Panc1 (cell line): ENCODE results near the gene MAEA. TPM values are rescaled to one million over a fixed set of nuclear protein-coding genes. Genes with fewer than 3 reads are reported as not detected.

ENCODE experiments used
- ATAC-seq: fragments of 200-7000 bp; cut with Tn5 transposase; 2 replicates; pipeline ENCODE4 v1.9.1; 2020; ENCODE audit warnings: mild to moderate bottlenecking, moderate library complexity
- BruUV-seq: library from RNA; stranded (reverse); fragments of 400-500 nt; replicated peaks from 2 replicates; lab custom pipeline; 2021; lab: Mats Ljungman, UMichigan
- CTCF ChIA-PET: fragments of 300-600 bp; sonication (Branson Sonifier 250); formaldehyde crosslinking; loops from one replicate; lab custom pipeline; 2022; ENCODE audit warnings: antibody characterized with exemption; lab: Charles Lee
- POLR2A ChIA-PET: fragments of 300-600 bp; sonication (Branson Sonifier 250); formaldehyde crosslinking; loops from one replicate; lab custom pipeline; 2022; ENCODE audit warnings: antibody characterized with exemption; lab: Charles Lee
- DNase-seq: peaks from one replicate; pipeline ENCODE4 v3.0.0-alpha.2; 2010; ENCODE audit warnings: low read depth, low spot score
- H3K27ac ChIP-seq: 2 replicates; pipeline ENCODE4 v1.5.1; 2011; ENCODE audit warnings: mild to moderate bottlenecking, low read length, inconsistent platforms
- H3K27me3 ChIP-seq: fragments of 200-500 bp; sonication (Bioruptor generic); 2 replicates; pipeline ENCODE4 v1.6.0; 2014; ENCODE audit warnings: low read length, inconsistent platforms; ENCODE audit not compliant: control insufficient read depth, insufficient read depth
- H3K36me3 ChIP-seq: fragments of 200-500 bp; sonication (Bioruptor generic); 2 replicates; pipeline ENCODE4 v1.5.1; 2014; ENCODE audit warnings: inconsistent platforms, mild to moderate bottlenecking, low read length, moderate library complexity; ENCODE audit not compliant: control insufficient read depth, insufficient read depth
- H3K4me1 ChIP-seq: 2 replicates; pipeline ENCODE4 v1.5.1; 2011; ENCODE audit warnings: inconsistent platforms, mild to moderate bottlenecking, low read length, moderate library complexity; ENCODE audit not compliant: control insufficient read depth, insufficient read depth
- H3K4me3 ChIP-seq, 2 experiments: 2 replicates each; pipeline ENCODE4 v1.5.1; 2011 to 2012; ENCODE audit warnings: low read depth in 2 of 2, low read length in 2 of 2, mild to moderate bottlenecking in 2 of 2, inconsistent platforms in 1 of 2, moderate library complexity in 1 of 2
- H3K9me3 ChIP-seq: fragments of 200-500 bp; sonication (Bioruptor generic); 2 replicates; pipeline ENCODE4 v1.5.1; 2014; ENCODE audit warnings: low read depth, mild to moderate bottlenecking, inconsistent platforms, low read length, moderate library complexity; ENCODE audit not compliant: control insufficient read depth, insufficient read depth
- POLR2AphosphoS5 ChIP-seq: IDR thresholded peaks from 2 replicates; pipeline ENCODE4 v1.6.1; 2012; ENCODE audit warnings: mild to moderate bottlenecking, low read depth, low read length, moderate library complexity
- SIN3A ChIP-seq: IDR thresholded peaks from 2 replicates; pipeline ENCODE4 v1.6.1; 2012; ENCODE audit warnings: low read depth, mild to moderate bottlenecking, low read length, moderate library complexity, borderline replicate concordance; ENCODE audit not compliant: insufficient read depth
- TCF7L2 ChIP-seq: IDR thresholded peaks from 2 replicates; pipeline ENCODE4 v1.6.1; 2011; ENCODE audit warnings: mild to moderate bottlenecking, low read depth, low read length, inconsistent platforms
- in situ Hi-C: cut with HindIII; loops from 2 replicates; pipeline ENCODE4 v1.10.0; 2016; ENCODE audit warnings: low sequenced_read_pairs, low pct_unique_long_range_greater_than_20kb
- intact Hi-C: fragments of 100-400 bp; cut with micrococcal nuclease; formaldehyde crosslinking; loops from one replicate; pipeline ENCODE4 v1.10.0; 2022; ENCODE audit not compliant: unreplicated experiment
- total RNA-seq: library from RNA; stranded (reverse); gene quantifications from one replicate; pipeline ENCODE4 v1.2.1, GENCODE V29; 2021; ENCODE audit not compliant: unreplicated experiment
- TF ChIP-seq, protein P1 (sequence below): fragments of 450-650 bp; IDR thresholded peaks from 2 replicates; pipeline ENCODE4 v1.5.1; 2017; ENCODE audit warnings: mild to moderate bottlenecking
- TF ChIP-seq, protein P2 (sequence below), 2 experiments: IDR thresholded peaks; 2 replicates each; pipeline ENCODE4 v1.6.1; 2011 to 2012; ENCODE audit warnings: low read depth in 2 of 2, control low read depth in 1 of 2, low read length in 1 of 2, mild to moderate bottlenecking in 1 of 2, moderate library complexity in 1 of 2; ENCODE audit not compliant: insufficient read depth in 1 of 2

MAEA gene
- total RNA-seq, 1 experiment from 2014 or later: 62.3 TPM

- no peak for ATAC-seq
- Histone ChIP-seq H3K27ac (peak overlapping the region; percentile 13; the same call in 1 of the 2 replicates), H3K36me3 (no peaks in the 10 kb centered on the region), H3K4me1 (peaks cover 32% of the 10 kb centered on the region), H3K9me3 (no peaks in the 10 kb centered on the region), H3K27me3 (no peaks in the 10 kb centered on the region), H3K4me3 (no peak overlapping the region)
- no peak for DNase-seq
- CTCF ChIA-PET: no interaction called here
- in situ Hi-C loops: no loop called here
- POLR2A ChIA-PET: no interaction called here
- BruUV-seq: no TSS peak
- intact Hi-C loops: no loop called here
- TF ChIP-seq, protein P1, sequence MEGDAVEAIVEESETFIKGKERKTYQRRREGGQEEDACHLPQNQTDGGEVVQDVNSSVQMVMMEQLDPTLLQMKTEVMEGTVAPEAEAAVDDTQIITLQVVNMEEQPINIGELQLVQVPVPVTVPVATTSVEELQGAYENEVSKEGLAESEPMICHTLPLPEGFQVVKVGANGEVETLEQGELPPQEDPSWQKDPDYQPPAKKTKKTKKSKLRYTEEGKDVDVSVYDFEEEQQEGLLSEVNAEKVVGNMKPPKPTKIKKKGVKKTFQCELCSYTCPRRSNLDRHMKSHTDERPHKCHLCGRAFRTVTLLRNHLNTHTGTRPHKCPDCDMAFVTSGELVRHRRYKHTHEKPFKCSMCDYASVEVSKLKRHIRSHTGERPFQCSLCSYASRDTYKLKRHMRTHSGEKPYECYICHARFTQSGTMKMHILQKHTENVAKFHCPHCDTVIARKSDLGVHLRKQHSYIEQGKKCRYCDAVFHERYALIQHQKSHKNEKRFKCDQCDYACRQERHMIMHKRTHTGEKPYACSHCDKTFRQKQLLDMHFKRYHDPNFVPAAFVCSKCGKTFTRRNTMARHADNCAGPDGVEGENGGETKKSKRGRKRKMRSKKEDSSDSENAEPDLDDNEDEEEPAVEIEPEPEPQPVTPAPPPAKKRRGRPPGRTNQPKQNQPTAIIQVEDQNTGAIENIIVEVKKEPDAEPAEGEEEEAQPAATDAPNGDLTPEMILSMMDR: no peak
- TF ChIP-seq TCF7L2: no peak
- TF ChIP-seq, protein P2, sequence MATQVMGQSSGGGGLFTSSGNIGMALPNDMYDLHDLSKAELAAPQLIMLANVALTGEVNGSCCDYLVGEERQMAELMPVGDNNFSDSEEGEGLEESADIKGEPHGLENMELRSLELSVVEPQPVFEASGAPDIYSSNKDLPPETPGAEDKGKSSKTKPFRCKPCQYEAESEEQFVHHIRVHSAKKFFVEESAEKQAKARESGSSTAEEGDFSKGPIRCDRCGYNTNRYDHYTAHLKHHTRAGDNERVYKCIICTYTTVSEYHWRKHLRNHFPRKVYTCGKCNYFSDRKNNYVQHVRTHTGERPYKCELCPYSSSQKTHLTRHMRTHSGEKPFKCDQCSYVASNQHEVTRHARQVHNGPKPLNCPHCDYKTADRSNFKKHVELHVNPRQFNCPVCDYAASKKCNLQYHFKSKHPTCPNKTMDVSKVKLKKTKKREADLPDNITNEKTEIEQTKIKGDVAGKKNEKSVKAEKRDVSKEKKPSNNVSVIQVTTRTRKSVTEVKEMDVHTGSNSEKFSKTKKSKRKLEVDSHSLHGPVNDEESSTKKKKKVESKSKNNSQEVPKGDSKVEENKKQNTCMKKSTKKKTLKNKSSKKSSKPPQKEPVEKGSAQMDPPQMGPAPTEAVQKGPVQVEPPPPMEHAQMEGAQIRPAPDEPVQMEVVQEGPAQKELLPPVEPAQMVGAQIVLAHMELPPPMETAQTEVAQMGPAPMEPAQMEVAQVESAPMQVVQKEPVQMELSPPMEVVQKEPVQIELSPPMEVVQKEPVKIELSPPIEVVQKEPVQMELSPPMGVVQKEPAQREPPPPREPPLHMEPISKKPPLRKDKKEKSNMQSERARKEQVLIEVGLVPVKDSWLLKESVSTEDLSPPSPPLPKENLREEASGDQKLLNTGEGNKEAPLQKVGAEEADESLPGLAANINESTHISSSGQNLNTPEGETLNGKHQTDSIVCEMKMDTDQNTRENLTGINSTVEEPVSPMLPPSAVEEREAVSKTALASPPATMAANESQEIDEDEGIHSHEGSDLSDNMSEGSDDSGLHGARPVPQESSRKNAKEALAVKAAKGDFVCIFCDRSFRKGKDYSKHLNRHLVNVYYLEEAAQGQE (IDR thresholded peaks at IDR 0.05; ENCODE audit: insufficient read depth in 1 of 2, low read depth in 2 of 2, low read length in 1 of 2): no peak
- TF ChIP-seq SIN3A: no peak
- no peak for TF ChIP-seq POLR2AphosphoS5
Measured at GRCh38 chr4:1293991-1294390, 4.3 kb downstream of the MAEA start.

- BruUV-seq: no TSS peak
- TF ChIP-seq POLR2AphosphoS5 (no peak), TCF7L2 (no peak), SIN3A (no peak)
- TF ChIP-seq, protein P2 (IDR thresholded peaks at IDR 0.05; ENCODE audit: insufficient read depth in 1 of 2, low read depth in 2 of 2, low read length in 1 of 2): no peak
- TF ChIP-seq, protein P1: no peak
- H3K36me3 ChIP-seq: no peaks in the 10 kb centered on the region
- H3K27ac ChIP-seq: no peak overlapping the region; the same call in 1 of the 2 replicates
- H3K27me3 ChIP-seq: no peaks in the 10 kb centered on the region
- intact Hi-C loops (no loop called here), in situ Hi-C loops (no loop called here)
- POLR2A ChIA-PET: interaction anchor here (0.7 kb wide), 1 partner anchor 38 kb away, joined by 6 read pairs; no protein-coding TSS in a partner anchor
- H3K4me1 ChIP-seq: peaks cover 31% of the 10 kb centered on the region
- DNase-seq (no peak), ATAC-seq (no peak)
- CTCF ChIA-PET: no interaction called here
- no peak overlapping the region for H3K4me3 ChIP-seq
- H3K9me3 ChIP-seq: no peaks in the 10 kb centered on the region
Measured at GRCh38 chr4:1294424-1294823, 4.7 kb downstream of the MAEA start.
